Measurements from ENCODE around the gene TEX52. TPM values are rescaled to one million over a fixed set of nuclear protein-coding genes. Genes with fewer than 3 reads are reported as not detected.

TEX52 gene
- total RNA-seq, 6 donors from 2014 or later = not detected

DNA sequence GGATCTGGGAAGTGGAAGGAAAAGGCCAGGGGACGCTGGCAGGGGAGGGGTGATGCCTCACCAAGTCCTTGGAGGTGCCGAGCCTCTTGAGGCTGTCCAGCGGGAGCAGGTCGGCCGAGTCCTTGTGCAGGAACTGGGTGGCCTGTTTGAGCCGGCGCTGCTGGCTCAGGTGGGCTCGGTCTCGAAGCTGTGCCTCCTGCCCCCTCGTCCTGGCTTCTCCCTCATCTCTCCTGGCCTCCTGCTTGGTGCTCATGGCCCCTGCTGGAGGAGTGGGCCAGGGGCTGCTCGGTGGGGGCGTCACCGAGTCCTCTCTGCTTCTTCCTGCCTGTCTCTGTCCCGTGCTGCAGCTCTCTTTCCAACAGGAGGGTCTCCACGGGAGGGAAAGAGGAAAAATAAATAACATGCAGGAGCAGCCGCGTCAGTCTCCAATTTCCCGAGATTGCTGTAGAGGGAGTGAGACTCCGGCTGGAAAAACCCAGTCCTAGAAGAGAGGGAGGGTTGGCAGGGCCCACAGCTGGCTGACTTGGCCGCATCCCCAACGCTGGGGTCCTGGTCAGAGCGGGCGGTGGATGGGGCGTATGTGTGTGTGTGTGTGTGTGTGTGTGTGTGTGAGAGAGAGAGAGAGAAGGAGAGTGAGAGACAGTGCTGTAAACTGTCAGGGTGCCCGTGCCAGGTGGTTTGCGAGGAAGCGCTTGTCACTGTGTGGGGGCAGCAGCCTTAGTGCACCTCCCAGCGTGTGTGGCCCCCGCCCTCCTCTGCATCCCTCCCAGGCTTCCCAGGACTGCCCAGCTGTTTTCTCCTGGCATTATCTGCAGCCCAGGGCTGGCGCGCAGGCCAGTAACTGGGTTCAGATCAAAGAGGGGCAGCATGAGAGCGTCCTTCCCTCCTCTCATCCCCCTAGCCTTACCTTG lies 22.0 kb downstream of the TEX52 start, which contains the start of gene NRIP2:
Gene NRIP2, minus strand, starts transcription at position 455 of the 911 bp plus-strand sequence. Its CDS starts 52 bp downstream, at position 403.
- Histone ChIP-seq H3K36me3 (peaks cover 0 to 19% (median 8%) of the 10 kb centered on the region in 4 donors), H3K9me3 (no peaks in the 10 kb centered on the region), H3K27me3 (no peaks in the 10 kb centered on the region), H3K4me1 (peaks cover 0 to 12% (median 8%) of the 10 kb centered on the region in 4 donors), H3K27ac (peak within 1 kb of the TSS in 1 of 4 donors; percentile 17), H3K4me3 (no peak within 1 kb of the TSS)
- ATAC-seq (ENCODE audit: low FRiP score in 2 of 2) = peak in 1 of 2 donors; percentile 49
- TF ChIP-seq EP300 (IDR thresholded peaks at IDR 0.05) (no peak), POLR2AphosphoS5 (IDR thresholded peaks at IDR 0.05) (no peak), POLR2A (IDR thresholded peaks at IDR 0.05) (no peak)
- TF ChIP-seq, protein P1, sequence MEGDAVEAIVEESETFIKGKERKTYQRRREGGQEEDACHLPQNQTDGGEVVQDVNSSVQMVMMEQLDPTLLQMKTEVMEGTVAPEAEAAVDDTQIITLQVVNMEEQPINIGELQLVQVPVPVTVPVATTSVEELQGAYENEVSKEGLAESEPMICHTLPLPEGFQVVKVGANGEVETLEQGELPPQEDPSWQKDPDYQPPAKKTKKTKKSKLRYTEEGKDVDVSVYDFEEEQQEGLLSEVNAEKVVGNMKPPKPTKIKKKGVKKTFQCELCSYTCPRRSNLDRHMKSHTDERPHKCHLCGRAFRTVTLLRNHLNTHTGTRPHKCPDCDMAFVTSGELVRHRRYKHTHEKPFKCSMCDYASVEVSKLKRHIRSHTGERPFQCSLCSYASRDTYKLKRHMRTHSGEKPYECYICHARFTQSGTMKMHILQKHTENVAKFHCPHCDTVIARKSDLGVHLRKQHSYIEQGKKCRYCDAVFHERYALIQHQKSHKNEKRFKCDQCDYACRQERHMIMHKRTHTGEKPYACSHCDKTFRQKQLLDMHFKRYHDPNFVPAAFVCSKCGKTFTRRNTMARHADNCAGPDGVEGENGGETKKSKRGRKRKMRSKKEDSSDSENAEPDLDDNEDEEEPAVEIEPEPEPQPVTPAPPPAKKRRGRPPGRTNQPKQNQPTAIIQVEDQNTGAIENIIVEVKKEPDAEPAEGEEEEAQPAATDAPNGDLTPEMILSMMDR (IDR thresholded peaks at IDR 0.05) = no peak
- DNase-seq = peak in 1 of 2 donors; percentile 68
- WGBS, 2 donors = 16 to 24% methylated on average over 16 to 32 of the region's 32 CpGs

DNA sequence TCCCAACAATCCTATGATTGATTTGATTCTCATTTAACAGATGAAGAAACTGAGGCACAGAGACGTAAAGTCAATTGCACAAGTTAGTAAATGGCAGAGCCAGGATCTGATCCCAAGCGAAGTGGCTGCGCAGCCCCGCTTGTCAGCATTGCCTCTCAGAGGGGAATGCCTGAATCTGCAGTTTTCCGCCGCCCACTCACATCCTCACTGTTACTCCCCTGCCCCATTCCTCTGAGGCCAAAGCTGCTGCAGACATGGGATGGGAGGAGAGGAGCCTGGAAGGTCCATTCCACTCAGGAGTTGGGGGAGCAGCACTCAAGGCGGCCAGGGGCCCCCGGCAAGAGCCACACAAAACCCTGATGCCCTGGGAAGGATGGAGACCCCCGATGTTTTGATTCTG lies 23.0 kb downstream of the TEX52 start:
- no peak overlapping the region for H3K4me3 ChIP-seq

DNA sequence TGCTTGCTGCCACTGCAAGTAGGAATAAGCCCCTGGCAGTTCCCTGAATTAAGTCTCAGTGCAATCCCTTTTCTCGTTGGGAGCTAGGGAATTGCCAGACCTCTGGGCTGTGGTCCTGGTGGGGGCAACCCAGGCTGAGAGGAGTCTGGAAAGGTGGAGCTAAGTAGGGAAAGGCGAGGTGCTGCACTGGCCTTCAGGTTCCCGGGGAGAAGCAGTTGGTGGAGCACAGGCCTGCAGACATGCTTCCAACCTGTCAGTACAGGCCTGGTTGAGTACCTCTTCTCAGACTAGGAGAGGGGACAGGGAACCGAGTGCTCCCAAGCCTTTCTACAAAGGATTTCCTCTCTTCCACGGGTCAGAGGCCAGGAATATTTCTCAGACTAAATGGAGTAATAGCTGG lies 23.5 kb downstream of the TEX52 start:
- H3K27ac ChIP-seq = no peak overlapping the region
- no peak for ATAC-seq (ENCODE audit: low FRiP score in 2 of 2)
- H3K4me3 ChIP-seq = no peak overlapping the region
- DNase-seq = no peak
- H3K27me3 ChIP-seq = no peaks in the 10 kb centered on the region
- no peaks in the 10 kb centered on the region for H3K9me3 ChIP-seq
- H3K36me3 ChIP-seq = peaks cover 0 to 34% (median 16%) of the 10 kb centered on the region in 4 donors
- no peak for TF ChIP-seq POLR2A (IDR thresholded peaks at IDR 0.05)
- TF ChIP-seq POLR2AphosphoS5 (IDR thresholded peaks at IDR 0.05) = no peak
- TF ChIP-seq EP300 (IDR thresholded peaks at IDR 0.05) = no peak
- TF ChIP-seq, protein P1 (IDR thresholded peaks at IDR 0.05) = no peak
- 54 to 66% methylated on average over 5 of the region's 5 CpGs for WGBS, 2 donors
- H3K4me1 ChIP-seq = peaks cover 0 to 12% (median 8%) of the 10 kb centered on the region in 4 donors

More for the DNA sequence above, 23.0 kb downstream of the TEX52 start:
- peak in 1 of 2 donors; percentile 19 for ATAC-seq (ENCODE audit: low FRiP score in 2 of 2)
- Histone ChIP-seq H3K9me3 (no peaks in the 10 kb centered on the region), H3K27ac (no peak overlapping the region), H3K36me3 (peaks cover 0 to 29% (median 12%) of the 10 kb centered on the region in 4 donors), H3K4me1 (peaks cover 0 to 12% (median 8%) of the 10 kb centered on the region in 4 donors), H3K27me3 (no peaks in the 10 kb centered on the region)
- DNase-seq = no peak
- TF ChIP-seq POLR2AphosphoS5 (IDR thresholded peaks at IDR 0.05) (no peak), EP300 (IDR thresholded peaks at IDR 0.05) (no peak), POLR2A (IDR thresholded peaks at IDR 0.05) (no peak)
- TF ChIP-seq, protein P1 (IDR thresholded peaks at IDR 0.05) = no peak
- 76 to 88% methylated on average over 8 to 9 of the region's 9 CpGs for WGBS, 2 donors

DNA sequence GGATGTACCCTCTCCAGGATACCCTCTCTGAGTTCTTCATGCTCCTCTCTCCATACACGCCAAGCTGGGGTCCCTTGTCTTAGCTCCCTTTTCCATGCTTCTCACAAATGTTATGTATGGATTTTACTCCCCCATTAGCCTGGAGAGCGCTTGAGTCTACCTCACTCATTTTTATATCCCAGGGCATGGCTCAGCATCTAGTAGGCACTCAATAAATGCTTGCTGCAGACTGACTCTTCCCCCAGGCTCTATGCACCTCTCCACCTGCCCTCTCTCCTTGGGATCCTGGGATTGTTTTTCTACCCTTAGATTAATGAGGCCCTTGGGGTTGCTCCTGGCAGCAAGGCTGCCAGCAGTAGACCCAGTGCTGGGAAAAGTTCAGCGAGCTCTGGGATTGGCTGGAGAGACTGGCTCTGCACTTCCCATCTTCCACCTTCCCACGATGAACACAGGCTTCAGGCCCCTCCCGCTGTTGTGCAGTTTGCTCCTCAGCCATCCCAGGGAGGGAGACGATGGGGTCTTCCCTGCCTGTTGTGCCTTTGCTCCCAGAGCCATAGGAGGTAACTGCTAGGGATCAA lies 24.2 kb downstream of the TEX52 start:
- DNase-seq (no peak), ATAC-seq (ENCODE audit: low FRiP score in 2 of 2) (no peak)
- H3K4me3 ChIP-seq = no peak overlapping the region
- no peak overlapping the region for H3K27ac ChIP-seq
- no peaks in the 10 kb centered on the region for H3K9me3 ChIP-seq
- H3K4me1 ChIP-seq = peaks cover 0 to 12% (median 8%) of the 10 kb centered on the region in 4 donors
- H3K27me3 ChIP-seq = no peaks in the 10 kb centered on the region
- WGBS, 2 donors = 84 to 85% methylated on average over 6 of the region's 6 CpGs
- peaks cover 5 to 41% (median 23%) of the 10 kb centered on the region in 4 donors for H3K36me3 ChIP-seq
- TF ChIP-seq POLR2AphosphoS5 (IDR thresholded peaks at IDR 0.05) (no peak), POLR2A (IDR thresholded peaks at IDR 0.05) (no peak), EP300 (IDR thresholded peaks at IDR 0.05) (no peak)
- TF ChIP-seq, protein P1 (IDR thresholded peaks at IDR 0.05) = no peak
